Stimulated activated CD8-positive, alpha-beta memory T cell treated with anti-CD3 and anti-CD28 coated beads, Interleukin-7, amount 100 ng/mL, for 1 hour (primary cell): Measurements from ENCODE around the gene CHRNA4.

ENCODE experiments used
- DNase-seq, 2 donors: peaks; one replicate each; pipeline ENCODE4 v3.0.0-alpha.2; 2020; ENCODE audit warnings: low read depth in 2 of 2

CHRNA4 gene

GRCh38 chr20:63320616-63321147 lies 40.5 kb downstream of the CHRNA4 start:
- no peak for DNase-seq

DNA sequence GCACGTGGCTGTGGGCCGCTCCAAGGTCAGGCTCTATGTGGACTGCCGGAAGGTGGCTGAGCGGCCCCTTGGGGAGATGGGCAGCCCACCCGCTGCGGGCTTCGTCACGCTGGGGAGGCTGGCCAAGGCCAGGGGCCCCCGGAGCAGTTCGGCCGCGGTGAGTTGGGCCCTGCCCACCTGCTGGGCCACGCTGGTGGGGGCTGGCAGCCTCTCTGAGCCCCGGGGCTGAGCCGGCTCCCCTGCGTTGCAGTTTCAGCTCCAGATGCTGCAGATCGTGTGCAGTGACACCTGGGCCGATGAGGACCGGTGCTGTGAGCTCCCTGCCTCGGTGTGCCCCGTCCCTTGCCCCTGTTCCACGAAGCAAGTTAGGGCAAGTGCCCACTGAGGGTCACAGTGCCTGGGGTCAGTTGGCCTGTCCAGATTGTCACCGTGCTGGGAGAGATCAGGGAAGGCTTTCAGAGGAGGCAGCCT lies 41.1 kb downstream of the CHRNA4 start:
- DNase-seq: no peak

GRCh38 chr20:63319164-63320040 lies 41.7 kb downstream of the CHRNA4 start:
- DNase-seq: no peak

GRCh38 chr20:63318391-63319163 lies 42.6 kb downstream of the CHRNA4 start:
- no peak for DNase-seq

- no peak for DNase-seq
Measured at GRCh38 chr20:63317601-63318291, 43.4 kb downstream of the CHRNA4 start.

GRCh38 chr20:63317061-63317460 lies 44.1 kb downstream of the CHRNA4 start:
- DNase-seq: no peak

DNA sequence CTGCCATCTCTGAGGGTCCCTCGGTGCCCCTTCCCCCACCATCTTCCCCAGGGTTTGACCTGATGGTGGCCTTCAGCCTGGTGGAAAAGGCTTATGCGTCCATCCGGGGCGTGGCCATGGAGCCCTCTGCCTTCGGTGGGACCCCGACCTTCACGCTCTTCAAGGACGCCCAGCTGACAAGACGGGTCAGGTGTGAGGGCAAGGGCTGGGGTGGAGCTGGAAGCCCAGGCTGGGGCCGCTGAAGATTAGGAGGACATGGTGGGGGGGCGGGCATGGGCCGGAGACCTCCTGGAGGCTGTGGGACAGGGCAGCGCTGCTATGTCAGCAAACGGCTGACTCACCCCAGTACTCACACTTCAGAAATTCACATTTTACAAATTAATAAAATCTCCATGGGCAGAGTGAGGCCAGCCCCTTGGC lies 44.6 kb downstream of the CHRNA4 start:
- no peak for DNase-seq

DNA sequence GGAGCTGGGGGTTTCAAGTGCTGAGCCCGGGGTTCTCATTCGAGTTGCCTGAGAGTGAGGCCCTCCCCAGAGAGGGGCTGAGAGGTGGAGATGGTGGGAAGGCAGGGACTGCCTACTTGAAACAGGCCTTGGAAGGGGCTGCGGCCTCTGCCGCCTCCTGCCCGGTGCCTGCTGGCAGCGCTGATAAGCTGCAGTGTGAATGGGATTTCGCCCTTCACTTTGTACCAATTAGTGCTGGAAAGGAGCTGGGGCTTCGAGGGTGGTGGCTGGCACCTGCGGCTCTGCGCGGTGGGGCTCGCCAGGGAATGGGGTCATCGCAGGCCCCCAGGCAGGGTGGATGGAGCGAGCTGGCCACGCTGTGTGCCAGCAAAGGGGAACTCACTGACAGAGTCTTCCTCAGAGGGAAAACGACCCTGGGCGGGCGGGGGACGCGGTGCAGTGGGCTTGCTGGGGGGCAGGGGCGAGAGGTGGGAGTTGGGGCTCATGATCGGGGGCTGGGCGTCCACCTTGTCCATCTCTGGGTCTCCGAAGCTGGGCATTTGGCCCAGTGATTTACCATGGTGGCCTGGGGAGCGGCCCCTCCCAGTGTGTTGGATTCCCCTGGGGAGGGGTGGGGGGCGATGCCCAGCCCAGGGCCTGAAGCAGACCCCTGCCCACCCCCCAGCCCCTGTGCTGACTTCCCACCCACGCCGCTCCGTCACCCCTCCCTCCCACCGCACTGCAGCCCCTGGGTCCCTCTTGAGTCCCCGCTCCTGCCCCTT lies 45.2 kb downstream of the CHRNA4 start:
- DNase-seq: no peak

DNA sequence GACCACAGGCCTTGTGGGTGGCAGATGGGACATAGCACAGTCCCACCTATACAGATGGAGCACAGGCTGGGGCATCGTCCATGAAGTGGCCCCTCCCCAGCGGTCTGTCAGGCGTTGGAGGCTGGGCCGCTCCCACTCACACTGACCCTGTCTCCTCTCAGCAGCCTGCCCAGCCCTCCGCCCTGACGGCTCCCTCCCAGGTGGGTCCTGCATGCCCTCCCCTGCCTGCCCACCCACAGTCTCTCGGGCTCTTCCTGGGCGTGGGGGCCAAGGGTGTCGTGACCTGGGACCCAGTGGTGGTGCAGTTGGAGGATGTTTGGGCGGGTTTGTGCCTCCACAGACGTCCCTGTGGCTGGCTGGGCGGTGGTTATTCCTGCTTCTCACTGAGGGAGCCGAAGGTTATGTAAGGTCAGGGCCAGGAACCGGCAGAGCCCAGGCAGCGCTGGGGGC lies 45.9 kb downstream of the CHRNA4 start:
- no peak for DNase-seq

DNA sequence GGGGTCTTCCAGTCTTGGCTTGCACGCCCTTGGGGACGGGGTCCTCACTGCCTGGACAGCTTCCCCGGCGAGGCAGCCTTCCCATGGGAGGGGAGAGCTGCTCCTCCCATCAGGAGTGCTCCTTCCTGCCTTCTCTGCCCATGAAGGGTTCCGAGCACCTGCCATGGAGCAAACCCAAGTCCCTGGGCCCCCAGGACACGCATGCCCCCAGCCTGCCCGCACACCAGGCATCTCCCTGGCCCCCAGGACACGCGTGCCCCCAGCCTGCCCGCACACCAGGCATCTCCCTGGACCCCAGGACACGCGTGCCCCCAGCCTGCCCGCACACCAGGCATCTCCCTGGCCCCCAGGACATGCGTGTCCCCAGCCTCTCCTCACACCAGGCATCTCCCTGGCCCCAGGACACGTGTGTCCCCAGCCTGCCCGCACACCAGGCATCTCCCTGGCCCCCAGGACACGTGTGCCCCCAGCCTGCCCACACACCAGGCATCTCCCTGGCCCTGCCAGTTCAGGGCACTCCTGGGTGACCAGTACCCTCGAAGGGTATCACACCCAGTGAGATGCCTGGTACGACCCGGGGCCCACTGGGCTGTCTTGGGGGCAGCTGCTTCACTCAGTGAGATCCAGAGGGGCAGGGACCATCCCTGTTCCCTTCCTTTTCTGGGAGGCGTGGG lies 46.4 kb downstream of the CHRNA4 start:
- no peak for DNase-seq

DNA sequence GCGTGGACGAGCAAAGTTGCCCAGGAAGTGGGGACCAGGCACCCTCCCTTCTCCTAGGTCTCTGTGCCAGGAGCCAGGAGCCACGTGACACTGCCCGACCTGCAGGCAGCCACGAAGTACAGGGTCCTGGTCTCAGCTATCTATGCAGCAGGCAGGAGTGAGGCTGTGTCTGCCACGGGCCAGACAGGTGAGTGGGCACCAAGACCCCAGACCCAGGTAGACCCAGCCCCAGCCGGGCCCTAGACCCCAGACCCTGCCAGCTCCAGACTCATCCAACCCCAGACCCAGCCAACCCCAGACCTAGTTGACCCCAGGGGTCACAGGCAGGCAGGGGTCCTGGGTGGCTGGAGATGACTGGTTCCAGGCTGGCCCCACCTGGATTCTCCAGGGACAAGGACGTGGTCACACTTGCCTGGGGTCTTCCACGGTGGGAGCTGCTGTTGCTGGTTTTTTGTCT lies 47.1 kb downstream of the CHRNA4 start:
- DNase-seq: no peak

- no peak for DNase-seq
Measured at GRCh38 chr20:63313349-63314014, 47.7 kb downstream of the CHRNA4 start.

GRCh38 chr20:63312690-63313348 lies 48.3 kb downstream of the CHRNA4 start:
- no peak for DNase-seq

DNA sequence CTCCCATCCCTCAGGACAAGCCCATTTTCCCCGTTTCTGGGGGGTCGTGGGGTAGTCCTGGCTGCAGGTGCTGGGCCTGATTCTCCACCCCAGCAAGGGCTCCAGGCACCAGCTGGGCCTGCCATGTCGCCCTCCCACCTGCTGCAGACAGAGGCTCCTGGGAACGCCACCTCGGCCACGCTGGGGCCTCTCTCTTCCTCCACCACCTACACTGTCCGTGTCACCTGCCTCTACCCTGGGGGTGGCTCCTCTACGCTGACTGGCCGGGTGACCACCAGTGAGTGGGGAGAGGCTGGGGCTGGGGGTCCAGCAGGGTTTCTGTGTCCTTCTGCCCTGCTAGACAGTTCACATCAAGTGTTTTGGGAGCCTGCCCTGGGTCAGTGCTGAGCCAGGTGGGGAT lies 48.9 kb downstream of the CHRNA4 start:
- DNase-seq: no peak

- DNase-seq: no peak
Measured at GRCh38 chr20:63311833-63312243, 49.3 kb downstream of the CHRNA4 start.

DNA sequence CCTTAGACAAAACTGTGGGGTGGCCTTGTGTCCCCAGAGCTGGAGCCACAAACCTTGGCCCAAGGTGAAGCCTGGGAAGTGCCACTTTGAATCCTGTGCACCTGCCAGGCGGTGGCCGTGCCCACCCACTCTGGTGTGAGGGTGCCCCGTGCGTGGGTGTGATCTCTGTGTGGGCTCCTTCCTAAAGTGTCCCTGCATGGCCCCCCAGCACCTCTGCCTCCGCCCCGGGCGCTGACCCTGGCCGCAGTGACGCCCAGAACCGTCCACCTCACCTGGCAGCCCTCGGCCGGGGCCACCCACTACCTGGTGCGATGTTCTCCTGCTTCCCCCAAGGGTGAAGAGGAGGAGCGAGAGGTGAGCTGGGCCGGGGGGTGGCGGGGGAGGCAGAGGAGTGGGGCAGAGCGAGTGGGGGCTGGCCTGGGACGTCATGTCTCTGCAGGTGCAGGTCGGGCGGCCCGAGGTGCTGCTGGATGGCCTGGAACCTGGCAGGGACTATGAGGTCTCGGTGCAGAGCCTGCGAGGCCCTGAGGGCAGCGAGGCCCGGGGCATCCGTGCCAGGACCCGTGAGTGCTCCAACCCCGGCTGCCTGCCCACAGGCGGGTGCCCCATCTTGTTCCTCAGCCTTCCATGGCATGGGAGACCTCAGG lies 49.8 kb downstream of the CHRNA4 start:
- DNase-seq: no peak

DNA sequence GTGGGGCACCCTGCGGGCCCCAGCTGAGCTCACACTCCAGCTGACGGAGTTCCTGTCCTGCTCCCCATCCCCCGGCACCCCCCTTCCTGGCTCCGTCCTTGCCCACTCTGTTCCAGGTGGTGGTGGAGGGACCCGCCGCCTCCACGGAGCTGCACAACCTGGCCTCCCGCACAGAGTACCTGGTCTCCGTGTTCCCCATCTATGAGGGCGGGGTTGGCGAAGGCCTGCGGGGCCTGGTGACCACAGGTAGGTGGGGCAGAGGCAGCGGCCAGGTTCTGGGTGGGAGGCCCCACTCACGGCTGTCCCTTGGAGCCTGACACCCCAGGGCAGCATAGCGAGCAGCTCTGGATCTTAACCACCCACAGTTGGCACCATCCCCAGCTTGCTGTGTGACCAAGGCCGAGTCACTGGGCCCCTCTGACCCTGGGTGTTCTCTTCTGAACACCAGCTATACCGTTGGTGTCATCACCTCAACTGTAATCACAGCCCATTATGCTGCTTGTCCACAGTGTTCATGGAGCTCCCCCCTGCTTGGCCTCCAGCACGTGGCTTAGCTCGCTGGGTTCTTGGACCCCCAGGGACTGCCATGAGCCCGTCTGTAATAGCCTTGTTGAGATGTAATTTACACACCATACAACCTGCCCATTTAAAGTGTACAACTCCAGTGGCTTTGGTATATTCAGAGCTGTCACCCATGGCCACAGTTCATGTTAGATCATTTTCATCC lies 50.7 kb downstream of the CHRNA4 start:
- DNase-seq: no peak
